Pons (tissue), 1 donor: ENCODE results near the gene ABTB2.
A peak's percentile ranks its signal among the peaks of the same experiment; 100 is the strongest.

Experiments used
- DNase-seq: peaks from one replicate; pipeline ENCODE4 v3.0.0-alpha.2; 2016; ENCODE audit warnings: low spot score

Gene ABTB2

GRCh38 chr11:34105079-34105956, 252.5 kb downstream of the ABTB2 start, which contains the start of gene NAT10:
TSS of gene NAT10 (plus strand) at chr11:34105629. CDS start at chr11:34108226, 2,597 bp downstream.
- peak; percentile 95 for DNase-seq

DNA sequence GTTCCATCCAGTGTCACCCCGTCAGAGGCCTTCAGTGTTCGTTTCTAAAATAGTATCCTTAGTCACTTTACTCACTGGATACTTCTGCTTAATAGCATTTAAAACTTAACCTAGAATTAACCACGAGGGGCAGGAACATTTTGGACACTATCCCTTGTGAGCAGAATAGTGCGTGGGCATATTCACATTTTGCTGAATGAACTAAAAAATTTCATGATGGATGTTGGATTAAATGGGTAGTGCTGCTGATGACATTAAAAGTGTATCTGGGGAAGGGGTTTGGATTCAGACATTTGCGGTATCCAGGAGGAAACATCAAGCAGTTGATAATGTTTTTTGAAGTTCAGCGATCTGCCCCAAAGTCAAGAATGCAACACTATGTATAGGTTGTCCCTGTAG, 253.1 kb downstream of the ABTB2 start:
- no peak for DNase-seq
